WTC11 (cell line): ENCODE data around the gene CACNA1H. TPM values are rescaled to one million over a fixed set of nuclear protein-coding genes. Genes with fewer than 3 reads are reported as not detected.

ENCODE experiments used
- ATAC-seq: fragments of 200-7000 bp; cut with Tn5 transposase; 2 replicates; pipeline ENCODE4 v1.10.0; 2021; ENCODE audit warnings: mild to moderate bottlenecking, moderate library complexity
- CTCF ChIA-PET: fragments of 300-600 bp; sonication (Branson Sonifier 250); formaldehyde crosslinking; loops from one replicate; lab custom pipeline; 2021; ENCODE audit warnings: antibody characterized with exemption; lab: Charles Lee
- POLR2A ChIA-PET: fragments of 350-600 bp; sonication (Branson Sonifier 250); formaldehyde crosslinking; loops from one replicate; lab custom pipeline; 2021; ENCODE audit warnings: antibody characterized with exemption; lab: Charles Lee
- DNase-seq: peaks from one replicate; pipeline ENCODE4 v3.0.0; 2021; ENCODE audit warnings: low spot score
- H3K27ac Mint-ChIP-seq: 2 replicates; pipeline ENCODE4 v1.8.0; 2021; ENCODE audit warnings: mixed read lengths
- H3K27me3 Mint-ChIP-seq: 2 replicates; pipeline ENCODE4 v1.8.0; 2021; ENCODE audit warnings: low read depth, mild to moderate bottlenecking, moderate library complexity, mixed read lengths
- H3K36me3 Mint-ChIP-seq: 2 replicates; pipeline ENCODE4 v1.8.0; 2021; ENCODE audit warnings: mixed read lengths
- H3K4me1 Mint-ChIP-seq: 2 replicates; pipeline ENCODE4 v1.8.0; 2022; ENCODE audit warnings: mixed read lengths
- H3K4me3 Mint-ChIP-seq: 2 replicates; pipeline ENCODE4 v1.8.0; 2021; ENCODE audit warnings: mild to moderate bottlenecking, moderate library complexity, mixed read lengths
- H3K9me3 Mint-ChIP-seq: 2 replicates; pipeline ENCODE4 v1.8.0; 2021; ENCODE audit warnings: mixed read lengths
- ATF6 ChIP-seq: sonication (generic); formaldehyde crosslinking; IDR thresholded peaks from 2 replicates; pipeline ENCODE4 v1.8.1; 2023; ENCODE audit warnings: mild to moderate bottlenecking, missing genetic modification reagents
- E2F1 ChIP-seq: sonication (generic); formaldehyde crosslinking; IDR thresholded peaks from 2 replicates; pipeline ENCODE4 v1.8.0; 2022; ENCODE audit warnings: mild to moderate bottlenecking, missing genetic modification reagents
- E2F5 ChIP-seq: sonication (generic); formaldehyde crosslinking; IDR thresholded peaks from 2 replicates; pipeline ENCODE4 v1.8.1; 2022; ENCODE audit warnings: mild to moderate bottlenecking, moderate library complexity, missing genetic modification reagents
- ESRRA ChIP-seq: sonication (generic); formaldehyde crosslinking; IDR thresholded peaks from 2 replicates; pipeline ENCODE4 v1.8.1; 2022; ENCODE audit warnings: mild to moderate bottlenecking, missing genetic modification reagents, borderline replicate concordance
- FOXJ3 ChIP-seq: sonication (generic); formaldehyde crosslinking; IDR thresholded peaks from 2 replicates; pipeline ENCODE4 v1.9.0; 2021; ENCODE audit warnings: missing genetic modification reagents, mild to moderate bottlenecking, borderline replicate concordance
- GABPB1 ChIP-seq: sonication (generic); formaldehyde crosslinking; IDR thresholded peaks from 2 replicates; pipeline ENCODE4 v1.8.1; 2023; ENCODE audit warnings: mild to moderate bottlenecking, missing genetic modification reagents
- HMGA2 ChIP-seq: fragments of 250-450 bp; sonication (Bioruptor Pico); IDR thresholded peaks from 2 replicates; pipeline ENCODE4 v1.4.0; 2021; ENCODE audit warnings: mild to moderate bottlenecking, moderate library complexity
- HMGXB4 ChIP-seq: sonication (generic); formaldehyde crosslinking; IDR thresholded peaks from 2 replicates; pipeline ENCODE4 v1.8.1; 2023; ENCODE audit warnings: mild to moderate bottlenecking, moderate library complexity, missing genetic modification reagents
- IRF2 ChIP-seq: sonication (generic); formaldehyde crosslinking; IDR thresholded peaks from 2 replicates; pipeline ENCODE4 v1.8.0; 2022; ENCODE audit warnings: low read depth, missing genetic modification reagents, borderline replicate concordance
- NR3C1 ChIP-seq: sonication (generic); formaldehyde crosslinking; conservative IDR thresholded peaks from 2 replicates; pipeline ENCODE4 v1.8.1; 2023; ENCODE audit warnings: low read depth, mild to moderate bottlenecking, missing genetic modification reagents
- RELA ChIP-seq: sonication (generic); formaldehyde crosslinking; IDR thresholded peaks from 2 replicates; pipeline ENCODE4 v1.8.1; 2022; ENCODE audit warnings: missing genetic modification reagents, mild to moderate bottlenecking, borderline replicate concordance
- USF1 ChIP-seq: sonication (generic); formaldehyde crosslinking; IDR thresholded peaks from 2 replicates; pipeline ENCODE4 v1.8.0; 2022; ENCODE audit warnings: mild to moderate bottlenecking, missing genetic modification reagents
- USF2 ChIP-seq: sonication (generic); formaldehyde crosslinking; IDR thresholded peaks from 2 replicates; pipeline ENCODE4 v1.8.1; 2023; ENCODE audit warnings: mild to moderate bottlenecking, missing genetic modification reagents, moderate library complexity
- ZBTB21 ChIP-seq: sonication (generic); formaldehyde crosslinking; IDR thresholded peaks from 2 replicates; pipeline ENCODE4 v1.8.1; 2023; ENCODE audit warnings: mild to moderate bottlenecking, missing genetic modification reagents, borderline replicate concordance
- ZMAT4 ChIP-seq: fragments of 250-450 bp; sonication (Bioruptor Pico); IDR thresholded peaks from 2 replicates; pipeline ENCODE4 v1.9.0; 2021; ENCODE audit warnings: mild to moderate bottlenecking
- ZNF121 ChIP-seq: sonication (generic); formaldehyde crosslinking; IDR thresholded peaks from 2 replicates; pipeline ENCODE4 v1.8.0; 2023; ENCODE audit warnings: missing genetic modification reagents
- ZNF138 ChIP-seq: sonication (generic); formaldehyde crosslinking; conservative IDR thresholded peaks from 2 replicates; pipeline ENCODE4 v1.8.1; 2022; ENCODE audit warnings: mild to moderate bottlenecking, moderate library complexity, missing genetic modification reagents
- ZNF281 ChIP-seq: sonication (generic); formaldehyde crosslinking; IDR thresholded peaks from 2 replicates; pipeline ENCODE4 v1.8.0; 2023; ENCODE audit warnings: mild to moderate bottlenecking, missing genetic modification reagents
- ZNF396 ChIP-seq: fragments of 250-450 bp; sonication (Bioruptor Pico); IDR thresholded peaks from 2 replicates; pipeline ENCODE4 v1.8.0; 2021; ENCODE audit warnings: mild to moderate bottlenecking, moderate library complexity, borderline replicate concordance
- ZNF416 ChIP-seq: fragments of 250-450 bp; sonication (Bioruptor Pico); IDR thresholded peaks from 2 replicates; pipeline ENCODE4 v1.9.0; 2021; ENCODE audit warnings: mild to moderate bottlenecking, inconsistent platforms
- ZNF671 ChIP-seq: fragments of 250-450 bp; sonication (Bioruptor Pico); IDR thresholded peaks from 2 replicates; pipeline ENCODE4 v1.8.0; 2021; ENCODE audit warnings: mild to moderate bottlenecking
- total RNA-seq: library from RNA; stranded (reverse); gene quantifications from 3 replicates; pipeline ENCODE4 v1.2.3, GENCODE V29; 2021

The CACNA1H gene
- total RNA-seq, 1 experiment from 2014 or later: 38.0 TPM

- TF ChIP-seq ESRRA (CRISPR knock-in tag): no peak
Observed at GRCh38 chr16:1218061-1218929, 65.4 kb downstream of the CACNA1H start (continued).

- Mint-ChIP-seq H3K27ac (no peak overlapping the region), H3K4me1 (no peaks in the 10 kb centered on the region), H3K9me3 (no peaks in the 10 kb centered on the region), H3K27me3 (no peaks in the 10 kb centered on the region), H3K36me3 (no peaks in the 10 kb centered on the region), H3K4me3 (no peak overlapping the region)
- DNase-seq (no peak), ATAC-seq (no peak)
- CTCF ChIA-PET: no interaction called here
- POLR2A ChIA-PET: no interaction called here
- no peak for TF ChIP-seq ZBTB21 (CRISPR knock-in tag)
- no peak for TF ChIP-seq ZNF396 (CRISPR knock-in tag)
- no peak for TF ChIP-seq E2F1 (CRISPR knock-in tag)
- TF ChIP-seq GABPB1: no peak
- no peak for TF ChIP-seq E2F5 (CRISPR knock-in tag)
- no peak for TF ChIP-seq IRF2 (CRISPR knock-in tag)
- no peak for TF ChIP-seq ZNF138 (CRISPR knock-in tag)
- no peak for TF ChIP-seq ZNF121 (CRISPR knock-in tag)
- no peak for TF ChIP-seq HMGA2
- no peak for TF ChIP-seq RELA
- TF ChIP-seq ZNF671: no peak
- TF ChIP-seq ATF6 (CRISPR knock-in tag): no peak
- TF ChIP-seq ZMAT4 (CRISPR knock-in tag): no peak
- no peak for TF ChIP-seq ZNF416
- TF ChIP-seq NR3C1 (CRISPR knock-in tag): no peak
- TF ChIP-seq USF2: no peak
- TF ChIP-seq HMGXB4 (CRISPR knock-in tag): no peak
- no peak for TF ChIP-seq FOXJ3 (CRISPR knock-in tag)
- no peak for TF ChIP-seq USF1 (CRISPR knock-in tag)
- TF ChIP-seq ZNF281 (CRISPR knock-in tag): no peak
Observed at GRCh38 chr16:1218930-1219611, 66.2 kb downstream of the CACNA1H start.
